Measurements from ENCODE around the gene TRAF3IP1.

DNA sequence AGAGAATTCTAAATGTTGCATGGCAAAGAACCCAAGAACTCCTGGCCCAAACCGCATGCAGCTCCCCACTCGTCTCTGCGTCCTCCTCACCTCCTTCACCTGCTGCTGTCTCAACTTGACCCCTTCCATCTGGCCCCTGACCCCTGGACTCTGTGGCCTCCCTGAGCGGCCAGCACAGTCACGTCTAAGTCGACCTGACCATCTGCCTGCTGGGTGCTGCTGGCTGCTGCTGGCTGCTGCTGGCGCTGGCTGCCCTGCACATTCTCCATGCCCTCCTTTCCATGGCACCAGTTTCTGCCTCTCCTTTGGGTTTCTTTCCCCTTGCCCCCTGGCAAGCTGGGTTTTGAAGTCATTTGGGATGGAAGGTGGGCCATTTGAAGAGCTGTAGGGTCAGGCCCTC is 76.3 kb downstream of the TRAF3IP1 start:
- no peak for TF ChIP-seq POLR2A (IDR thresholded peaks at IDR 0.05)
- no peak for TF ChIP-seq CTCF (IDR thresholded peaks at IDR 0.05)

All from uterus (tissue), 2 donors.